GM23338 (cell line): ENCODE data around the gene MEF2A. TPM values are rescaled to one million over a fixed set of nuclear protein-coding genes. Genes with fewer than 3 reads are reported as not detected.

Experiments
- ATAC-seq: fragments of 200-7000 bp; cut with Tn5 transposase; 3 replicates; pipeline ENCODE4 v1.9.1; 2020
- DNase-seq: peaks from one replicate; pipeline ENCODE4 v3.0.0-alpha.2; 2015; ENCODE audit warnings: low spot score
- H2AFZ ChIP-seq: fragments of 200-600 bp; sonication (generic); 2 replicates; pipeline ENCODE4 v1.8.0; 2016; ENCODE audit warnings: antibody characterized with exemption, mild to moderate bottlenecking, moderate library complexity
- H3F3A ChIP-seq: fragments of 200-600 bp; sonication (generic); replicated peaks from 2 replicates; pipeline ENCODE4 v1.8.0; 2017; ENCODE audit warnings: antibody characterized with exemption, mixed run types, low read depth
- H3K27ac ChIP-seq: fragments of 200-600 bp; sonication (generic); 2 replicates; pipeline ENCODE4 v1.6.1; 2016; ENCODE audit warnings: low read depth
- H3K27me3 ChIP-seq: fragments of 200-600 bp; sonication (generic); 2 replicates; pipeline ENCODE4 v1.8.0; 2016; ENCODE audit warnings: mild to moderate bottlenecking, mixed run types, moderate library complexity; ENCODE audit not compliant: insufficient read depth
- H3K36me3 ChIP-seq: fragments of 200-600 bp; sonication (generic); 2 replicates; pipeline ENCODE4 v1.8.0; 2016; ENCODE audit warnings: mild to moderate bottlenecking; ENCODE audit not compliant: insufficient read depth
- H3K4me1 ChIP-seq: fragments of 200-600 bp; sonication (generic); 2 replicates; pipeline ENCODE4 v1.8.0; 2016; ENCODE audit warnings: mild to moderate bottlenecking, moderate library complexity; ENCODE audit not compliant: insufficient read depth
- H3K4me2 ChIP-seq: fragments of 200-600 bp; sonication (generic); 2 replicates; pipeline ENCODE4 v1.7.1; 2017; ENCODE audit warnings: mixed run types
- H3K4me3 ChIP-seq: fragments of 200-600 bp; sonication (generic); 2 replicates; pipeline ENCODE4 v1.6.1; 2016; ENCODE audit warnings: mixed run types
- H3K79me2 ChIP-seq: fragments of 200-600 bp; sonication (generic); replicated peaks from 2 replicates; pipeline ENCODE4 v1.8.0; 2017; ENCODE audit warnings: mild to moderate bottlenecking; ENCODE audit not compliant: insufficient read depth
- H3K9me2 ChIP-seq: fragments of 200-600 bp; sonication (generic); 2 replicates; pipeline ENCODE4 v1.8.0; 2017; ENCODE audit not compliant: insufficient read depth
- H4K20me1 ChIP-seq: fragments of 200-600 bp; sonication (generic); replicated peaks from 2 replicates; pipeline ENCODE4 v1.8.0; 2017; ENCODE audit warnings: mild to moderate bottlenecking; ENCODE audit not compliant: insufficient read depth
- H3K27ac Mint-ChIP-seq: 2 replicates; pipeline ENCODE4 v1.8.0; 2020; ENCODE audit warnings: inconsistent platforms, mild to moderate bottlenecking, moderate library complexity, mixed read lengths
- H3K27me3 Mint-ChIP-seq: 3 replicates; pipeline ENCODE4 v1.8.0; 2022; ENCODE audit warnings: low read depth, mild to moderate bottlenecking, moderate library complexity, mixed read lengths, inconsistent platforms; ENCODE audit not compliant: insufficient read depth, poor library complexity
- H3K36me3 Mint-ChIP-seq: 3 replicates; pipeline ENCODE4 v1.8.0; 2021; ENCODE audit warnings: low read depth, mild to moderate bottlenecking, inconsistent platforms, moderate library complexity, mixed read lengths
- H3K4me1 Mint-ChIP-seq: 3 replicates; pipeline ENCODE4 v1.8.0; 2020; ENCODE audit warnings: mild to moderate bottlenecking, inconsistent platforms, mixed read lengths
- H3K4me3 Mint-ChIP-seq: 3 replicates; pipeline ENCODE4 v1.8.0; 2021; ENCODE audit warnings: moderate library complexity, mild to moderate bottlenecking, inconsistent platforms, mixed read lengths
- H3K9me3 Mint-ChIP-seq: 3 replicates; pipeline ENCODE4 v1.8.0; 2020; ENCODE audit warnings: moderate library complexity, mild to moderate bottlenecking, inconsistent platforms, mixed read lengths
- CREB1 ChIP-seq: fragments of 250-450 bp; sonication (Bioruptor Pico); IDR thresholded peaks from 2 replicates; pipeline ENCODE4 v1.5.0; 2020; ENCODE audit warnings: low read depth, mild to moderate bottlenecking, moderate library complexity
- CTCF ChIP-seq, 2 experiments: fragments of 200-600 bp in 1 of 2; sonication (generic) in 1 of 2; conservative IDR thresholded peaks; 2 replicates each; pipeline versions ENCODE4 v1.5.1 to v1.6.1; 2016 to 2017; ENCODE audit warnings: antibody characterized with exemption in 2 of 2, low read depth in 2 of 2, mild to moderate bottlenecking in 2 of 2, moderate library complexity in 1 of 2
- ETS1 ChIP-seq: IDR thresholded peaks from 2 replicates; pipeline ENCODE4 v1.6.1; 2016; ENCODE audit warnings: antibody characterized with exemption
- EZH2 ChIP-seq: fragments of 200-600 bp; sonication (generic); IDR thresholded peaks from one replicate; pipeline ENCODE4 v1.8.0; 2017; ENCODE audit warnings: antibody characterized with exemption, mild to moderate bottlenecking, low read depth; ENCODE audit not compliant: unreplicated experiment
- EZH2phosphoT487 ChIP-seq: fragments of 200-600 bp; sonication (generic); IDR thresholded peaks from one replicate; pipeline ENCODE4 v1.8.1; 2018; ENCODE audit warnings: antibody characterized with exemption; ENCODE audit not compliant: unreplicated experiment
- JUNB ChIP-seq: IDR thresholded peaks from one replicate; pipeline ENCODE4 v1.6.1; 2016; ENCODE audit warnings: antibody characterized with exemption; ENCODE audit not compliant: unreplicated experiment
- NANOG ChIP-seq: IDR thresholded peaks from 2 replicates; pipeline ENCODE4 v1.6.1; 2016; ENCODE audit warnings: antibody characterized with exemption, borderline replicate concordance
- POLR2AphosphoS5 ChIP-seq: IDR thresholded peaks from 2 replicates; pipeline ENCODE4 v1.6.1; 2016; ENCODE audit warnings: antibody characterized with exemption, low read depth
- REST ChIP-seq: IDR thresholded peaks from one replicate; pipeline ENCODE4 v1.6.1; 2018; ENCODE audit warnings: antibody characterized with exemption; ENCODE audit not compliant: unreplicated experiment
- STAT1 ChIP-seq: IDR thresholded peaks from one replicate; pipeline ENCODE4 v1.6.1; 2016; ENCODE audit warnings: antibody characterized with exemption; ENCODE audit not compliant: unreplicated experiment
- ZNF114 ChIP-seq: fragments of 250-450 bp; sonication (Bioruptor Pico); IDR thresholded peaks from 2 replicates; pipeline ENCODE4 v1.5.0; 2020; ENCODE audit warnings: mild to moderate bottlenecking, moderate library complexity
- ZNF331 ChIP-seq: fragments of 250-450 bp; sonication (Bioruptor Pico); IDR thresholded peaks from 2 replicates; pipeline ENCODE4 v1.5.0; 2020; ENCODE audit warnings: low read depth, mild to moderate bottlenecking, moderate library complexity
- ZNF462 ChIP-seq: fragments of 250-450 bp; sonication (Bioruptor Pico); IDR thresholded peaks from 2 replicates; pipeline ENCODE4 v1.5.0; 2020; ENCODE audit warnings: mild to moderate bottlenecking, moderate library complexity
- polyA plus RNA-seq: library from polyadenylated mRNA; unstranded; fragments of >200 nt; fragmentation: Nextera tagmentation; extraction: Ambion mirVana; gene quantifications from 2 replicates; pipeline ENCODE4 v1.2.1, GENCODE V29; 2016
- total RNA-seq: library from RNA; depleted of rRNA; stranded (reverse); fragments of >200 nt; shearing (Covaris generic); gene quantifications from 2 replicates; pipeline ENCODE4 v1.2.3, GENCODE V29; 2014

The MEF2A gene
- total and polyA plus RNA-seq, 2 experiments from 2014 or later = 20.3 to 42.3 TPM

- Histone ChIP-seq H3K27ac (no peak overlapping the region), H3K9me2 (no peaks in the 10 kb centered on the region), H3K4me3 (no peak overlapping the region), H3K27me3 (no peaks in the 10 kb centered on the region), H2AFZ (no peak overlapping the region), H3K79me2 (peaks cover 56% of the 10 kb centered on the region), H4K20me1 (no peaks in the 10 kb centered on the region), H3K36me3 (no peaks in the 10 kb centered on the region), H3K4me1 (peaks cover 36% of the 10 kb centered on the region), H3F3A (no peaks in the 10 kb centered on the region), H3K4me2 (0 out of 2 replicates have a peak overlapping the region, but pooled peaks have one; percentile 60)
- DNase-seq (no peak), ATAC-seq (no peak)
- Mint-ChIP-seq H3K27me3 (peaks cover 4% of the 10 kb centered on the region), H3K9me3 (no peaks in the 10 kb centered on the region; the same call in 1 of the 3 replicates), H3K27ac (no peak overlapping the region), H3K4me1 (peaks cover 45% of the 10 kb centered on the region), H3K4me3 (no peak overlapping the region), H3K36me3 (peaks cover 25% of the 10 kb centered on the region; the same call in 2 of the 3 replicates)
- TF ChIP-seq ZNF462 = no peak
- TF ChIP-seq CTCF (conservative IDR thresholded peaks at IDR 0.05; ENCODE audit: low read depth in 2 of 2) = no peak
- no peak for TF ChIP-seq REST
- no peak for TF ChIP-seq EZH2
- no peak for TF ChIP-seq CREB1 (CRISPR knock-in tag)
- TF ChIP-seq EZH2phosphoT487 = no peak
- no peak for TF ChIP-seq POLR2AphosphoS5
- TF ChIP-seq ETS1 = no peak
- no peak for TF ChIP-seq STAT1
- no peak for TF ChIP-seq ZNF114 (CRISPR knock-in tag)
- TF ChIP-seq ZNF331 (CRISPR knock-in tag) = no peak
- TF ChIP-seq NANOG = no peak
- no peak for TF ChIP-seq JUNB
Measured at GRCh38 chr15:99631255-99631654, 65.5 kb downstream of the MEF2A start.
